ENCODE results near the gene ALDH1L1.

DNA sequence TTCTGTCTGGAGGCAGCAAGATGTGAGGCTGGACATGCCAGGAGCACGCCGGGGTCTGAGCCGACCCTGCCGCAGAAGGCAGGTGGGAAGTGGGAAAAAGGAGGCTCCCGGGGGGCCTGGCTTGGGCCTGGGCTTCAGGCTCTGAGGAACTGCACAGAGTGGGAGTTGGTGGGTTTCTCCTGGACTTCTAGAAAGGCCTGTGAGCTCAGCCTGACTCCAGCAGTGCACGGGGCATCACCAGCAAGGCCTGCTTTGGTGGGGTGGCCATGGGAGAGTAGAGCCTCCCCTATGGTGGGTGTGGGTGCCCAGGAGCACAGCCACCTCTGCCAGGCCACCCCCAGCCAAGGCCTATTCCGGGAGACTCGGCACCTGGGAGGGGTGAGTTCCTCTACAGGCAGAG lies 78.4 kb downstream of the ALDH1L1 start:
- TF ChIP-seq, protein P1, sequence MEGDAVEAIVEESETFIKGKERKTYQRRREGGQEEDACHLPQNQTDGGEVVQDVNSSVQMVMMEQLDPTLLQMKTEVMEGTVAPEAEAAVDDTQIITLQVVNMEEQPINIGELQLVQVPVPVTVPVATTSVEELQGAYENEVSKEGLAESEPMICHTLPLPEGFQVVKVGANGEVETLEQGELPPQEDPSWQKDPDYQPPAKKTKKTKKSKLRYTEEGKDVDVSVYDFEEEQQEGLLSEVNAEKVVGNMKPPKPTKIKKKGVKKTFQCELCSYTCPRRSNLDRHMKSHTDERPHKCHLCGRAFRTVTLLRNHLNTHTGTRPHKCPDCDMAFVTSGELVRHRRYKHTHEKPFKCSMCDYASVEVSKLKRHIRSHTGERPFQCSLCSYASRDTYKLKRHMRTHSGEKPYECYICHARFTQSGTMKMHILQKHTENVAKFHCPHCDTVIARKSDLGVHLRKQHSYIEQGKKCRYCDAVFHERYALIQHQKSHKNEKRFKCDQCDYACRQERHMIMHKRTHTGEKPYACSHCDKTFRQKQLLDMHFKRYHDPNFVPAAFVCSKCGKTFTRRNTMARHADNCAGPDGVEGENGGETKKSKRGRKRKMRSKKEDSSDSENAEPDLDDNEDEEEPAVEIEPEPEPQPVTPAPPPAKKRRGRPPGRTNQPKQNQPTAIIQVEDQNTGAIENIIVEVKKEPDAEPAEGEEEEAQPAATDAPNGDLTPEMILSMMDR (IDR thresholded peaks at IDR 0.05) = no peak
- no peak for TF ChIP-seq POLR2A (IDR thresholded peaks at IDR 0.05)
